Breast epithelium (tissue), 4 donors: ENCODE measurements around the gene RNF40. TPM values are rescaled to one million over a fixed set of nuclear protein-coding genes. Genes with fewer than 3 reads are reported as not detected.
A peak's percentile ranks its signal among the peaks of the same experiment; 100 is the strongest.

Experiments
- DNase-seq, 2 donors: peaks; one replicate each; pipeline ENCODE4 v3.0.0-alpha.2; 2019; ENCODE audit warnings: low spot score in 2 of 2
- H3K27ac ChIP-seq, 2 donors: fragments of 200-600 bp; sonication (generic) in 1 of 2; one replicate each; pipeline ENCODE4 v1.5.1; 2016 to 2019; ENCODE audit warnings: mild to moderate bottlenecking in 1 of 2
- H3K27me3 ChIP-seq, 2 donors: fragments of 200-600 bp; sonication (generic) in 1 of 2; one replicate each; pipeline versions ENCODE4 v1.5.1 to v1.6.0; 2017 to 2019; ENCODE audit warnings: control low read depth in 1 of 2, mild to moderate bottlenecking in 1 of 2
- H3K36me3 ChIP-seq: fragments of 200-600 bp; one replicate; pipeline ENCODE4 v1.5.1; 2019
- H3K4me1 ChIP-seq, 2 donors: fragments of 200-600 bp; sonication (generic); one replicate each; pipeline ENCODE4 v1.5.1; 2016 to 2019; ENCODE audit warnings: control low read depth in 1 of 2
- H3K4me3 ChIP-seq, 3 donors: fragments of 200-600 bp; sonication (generic); 1 replicate in 2 of 3; 2 replicates in 1 of 3; pipeline ENCODE4 v1.5.1; 2016 to 2019; ENCODE audit warnings: mild to moderate bottlenecking in 3 of 3, moderate library complexity in 2 of 3
- H3K9me3 ChIP-seq, 2 donors: fragments of 200-600 bp; sonication (generic) in 1 of 2; one replicate each; pipeline ENCODE4 v1.5.1; 2016 to 2019; ENCODE audit warnings: control low read depth in 1 of 2
- CTCF ChIP-seq, 3 donors: fragments of 450-650 bp; IDR thresholded peaks; one replicate each; pipeline ENCODE4 v1.5.1; 2016 to 2017; ENCODE audit warnings: antibody characterized with exemption in 3 of 3, mild to moderate bottlenecking in 3 of 3, moderate library complexity in 3 of 3
- POLR2A ChIP-seq: fragments of 450-650 bp; IDR thresholded peaks from one replicate; pipeline ENCODE4 v1.6.1; 2016; ENCODE audit warnings: antibody characterized with exemption, mild to moderate bottlenecking, moderate library complexity
- POLR2AphosphoS5 ChIP-seq, 3 donors: sonication (generic); formaldehyde crosslinking; IDR thresholded peaks; one replicate each; pipeline ENCODE4 v1.6.1; 2017; ENCODE audit warnings: antibody characterized with exemption in 3 of 3
- intact Hi-C: fragments of 100-400 bp; cut with DNase I; formaldehyde crosslinking; loops from one replicate; pipeline ENCODE4 v1.15.1; 2023; ENCODE audit warnings: low total_unique reads
- total RNA-seq, 3 donors: library from RNA; depleted of rRNA; stranded (reverse); fragments of >200 nt; gene quantifications; one replicate each; pipeline ENCODE4 v1.1.0, GENCODE V29; 2016

RNF40 gene
- total RNA-seq, 3 donors from 2014 or later, result 77.0 to 84.7 (median 77.3) TPM

- Histone ChIP-seq H3K4me1 (peaks cover 7 to 20% of the 10 kb centered on the region in 2 donors), H3K27ac (peak overlapping the region; percentile 93 to 99), H3K27me3 (no peaks in the 10 kb centered on the region), H3K4me3 (peak overlapping the region; percentile 17 to 57 (median 34)), H3K9me3 (no peaks in the 10 kb centered on the region), H3K36me3 (peaks cover 15% of the 10 kb centered on the region)
- peak; percentile 33 to 79 (median 78) for TF ChIP-seq POLR2AphosphoS5 (IDR thresholded peaks at IDR 0.05)
- TF ChIP-seq POLR2A, result no peak
- intact Hi-C loops, result no loop called here
- DNase-seq, result peak; percentile 82 to 97
These were observed 20.6 kb upstream of the RNF40 start for GRCh38 chr16:30741461-30741914.

- Histone ChIP-seq H3K27me3 (no peaks in the 10 kb centered on the region), H3K27ac (peak overlapping the region; percentile 82 to 93), H3K36me3 (no peaks in the 10 kb centered on the region), H3K4me1 (peaks cover 12 to 20% of the 10 kb centered on the region in 2 donors), H3K9me3 (no peaks in the 10 kb centered on the region), H3K4me3 (no peak overlapping the region)
- TF ChIP-seq POLR2A (no peak), CTCF (IDR thresholded peaks at IDR 0.05) (no peak)
- no peak for DNase-seq
- intact Hi-C loops, result no loop called here
These were observed 18.4 kb upstream of the RNF40 start for GRCh38 chr16:30743716-30744115.

- Histone ChIP-seq H3K4me3 (no peak overlapping the region), H3K27me3 (no peaks in the 10 kb centered on the region), H3K4me1 (peaks cover 12 to 20% of the 10 kb centered on the region in 2 donors), H3K27ac (peak overlapping the region; percentile 82 to 93), H3K36me3 (no peaks in the 10 kb centered on the region), H3K9me3 (no peaks in the 10 kb centered on the region)
- DNase-seq, result no peak
- intact Hi-C loops, result no loop called here
- no peak for TF ChIP-seq CTCF (IDR thresholded peaks at IDR 0.05)
- no peak for TF ChIP-seq POLR2AphosphoS5 (IDR thresholded peaks at IDR 0.05)
- TF ChIP-seq POLR2A, result no peak
These were observed 17.9 kb upstream of the RNF40 start for GRCh38 chr16:30744183-30744582.

GRCh38 chr16:30745082-30745481 lies 17.0 kb upstream of the RNF40 start:
- H3K36me3 ChIP-seq, result no peaks in the 10 kb centered on the region
- DNase-seq, result no peak
- no peak overlapping the region for H3K4me3 ChIP-seq
- H3K4me1 ChIP-seq, result peaks cover 11 to 12% of the 10 kb centered on the region in 2 donors
- intact Hi-C loops, result no loop called here
- H3K27me3 ChIP-seq, result no peaks in the 10 kb centered on the region
- TF ChIP-seq CTCF (IDR thresholded peaks at IDR 0.05), result no peak
- no peak for TF ChIP-seq POLR2AphosphoS5 (IDR thresholded peaks at IDR 0.05)
- no peak for TF ChIP-seq POLR2A
- no peaks in the 10 kb centered on the region for H3K9me3 ChIP-seq
- peak overlapping the region; percentile 20 to 30 for H3K27ac ChIP-seq

- Histone ChIP-seq H3K27me3 (no peaks in the 10 kb centered on the region), H3K27ac (peak overlapping the region in 1 of 2 donors; percentile 6)
These were observed 15.4 kb upstream of the RNF40 start for GRCh38 chr16:30746638-30747175.

More at GRCh38 chr16:30746638-30747175, 15.4 kb upstream of the RNF40 start:
- H3K4me1 ChIP-seq, result peaks cover 0 to 5% of the 10 kb centered on the region in 2 donors
- intact Hi-C loops, result no loop called here
- H3K36me3 ChIP-seq, result no peaks in the 10 kb centered on the region
- no peak overlapping the region for H3K4me3 ChIP-seq
- DNase-seq, result no peak
- no peak for TF ChIP-seq POLR2AphosphoS5 (IDR thresholded peaks at IDR 0.05)
- TF ChIP-seq POLR2A, result no peak
- no peak for TF ChIP-seq CTCF (IDR thresholded peaks at IDR 0.05)
- no peaks in the 10 kb centered on the region for H3K9me3 ChIP-seq
